ENCODE results near the gene SPINK4. TPM values are rescaled to one million over a fixed set of nuclear protein-coding genes. Genes with fewer than 3 reads are reported as not detected.

Gene SPINK4
- total RNA-seq, 1 donor from 2014 or later = not detected

- no peak for DNase-seq (ENCODE audit: low read depth in 2 of 2)
Observed at GRCh38 chr9:33229359-33230114, 10.4 kb upstream of the SPINK4 start.

GRCh38 chr9:33230756-33231622, 9.0 kb upstream of the SPINK4 start:
- no peak for DNase-seq (ENCODE audit: low read depth in 2 of 2)

- no peak for DNase-seq (ENCODE audit: low read depth in 2 of 2)
Observed at GRCh38 chr9:33231623-33231942, 8.4 kb upstream of the SPINK4 start.

GRCh38 chr9:33232815-33233214, 7.2 kb upstream of the SPINK4 start:
- DNase-seq (ENCODE audit: low read depth in 2 of 2) = no peak

DNA sequence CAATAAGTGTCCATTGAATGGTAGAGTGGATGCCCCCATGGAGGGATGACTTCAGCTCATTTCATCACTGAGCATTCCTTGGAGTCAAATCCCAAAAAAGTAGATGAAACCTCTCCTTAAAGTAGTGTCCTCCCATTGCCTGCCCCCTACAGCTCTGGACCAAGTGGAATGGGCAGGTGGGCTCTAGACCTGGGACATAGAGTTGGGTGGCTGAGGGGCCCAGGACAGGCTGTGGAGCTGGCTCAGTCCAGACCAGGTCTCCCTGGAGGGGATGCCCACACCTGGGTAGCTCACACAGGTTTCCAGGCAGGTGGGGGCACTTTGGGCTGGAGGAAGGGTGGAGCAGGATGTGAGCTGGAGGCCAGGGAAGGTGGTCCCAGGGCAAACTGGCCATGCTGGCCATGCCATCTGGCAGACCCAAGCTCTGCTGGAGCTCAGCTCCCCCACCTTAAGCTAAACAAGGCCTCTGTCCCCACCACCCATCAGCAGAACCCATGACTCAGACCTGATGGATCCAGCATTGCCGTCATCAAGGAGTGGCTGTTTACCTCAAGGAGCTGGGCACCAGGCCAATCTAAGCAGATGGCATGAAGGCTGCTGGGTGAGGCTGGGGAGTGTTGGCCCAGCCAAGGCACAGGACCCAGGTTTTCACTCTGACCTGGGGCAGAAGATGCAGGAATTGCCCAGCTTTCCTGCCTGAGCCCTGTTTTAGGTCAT, 6.2 kb upstream of the SPINK4 start:
- peak in 1 of 2 donors; percentile 65 for DNase-seq (ENCODE audit: low read depth in 2 of 2)

DNA sequence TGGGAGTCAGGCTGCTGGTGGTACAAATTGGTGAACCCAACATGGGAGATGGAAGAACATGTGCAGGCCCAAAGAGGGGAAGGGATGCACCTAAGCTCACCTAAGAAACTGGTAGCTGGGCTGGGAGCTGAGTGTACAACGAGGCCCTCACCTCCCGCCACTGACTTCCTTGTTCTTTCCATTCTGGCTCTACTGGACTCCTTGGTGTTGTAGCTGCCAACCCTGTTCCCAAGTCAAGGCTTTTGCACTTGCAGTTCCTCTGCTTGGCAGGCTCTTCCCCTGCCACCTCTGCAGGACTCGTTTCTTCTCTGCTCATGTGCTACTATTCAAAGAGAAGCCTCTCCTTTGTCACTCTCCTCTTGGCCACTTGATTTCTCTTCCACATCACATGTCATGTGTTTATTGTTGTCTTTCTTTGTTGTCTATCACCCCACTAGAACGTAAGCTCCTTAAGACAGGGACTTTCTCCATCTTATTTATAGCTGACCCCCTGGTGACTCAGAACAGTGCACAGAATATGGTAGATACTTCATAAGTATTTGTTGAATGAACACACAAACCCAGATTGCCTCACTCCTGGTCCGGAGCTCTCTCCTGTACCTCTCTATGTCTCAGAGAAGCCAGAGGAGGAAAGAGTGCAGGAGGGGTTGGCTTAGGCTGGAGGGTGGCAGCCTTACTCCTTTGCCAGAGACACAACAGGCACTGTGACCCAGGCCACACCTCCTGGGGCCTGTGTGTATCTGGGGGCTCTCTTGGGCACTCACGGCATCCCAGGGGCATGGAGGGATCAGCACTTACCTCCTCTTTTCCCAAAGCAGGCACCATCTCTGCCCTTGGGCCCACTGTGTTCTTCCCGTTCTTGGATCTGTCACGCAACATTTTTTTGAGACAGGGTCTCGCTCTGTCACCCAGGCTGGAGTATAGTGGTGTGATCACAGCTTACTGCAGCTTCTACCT, 5.2 kb upstream of the SPINK4 start:
- no peak for DNase-seq (ENCODE audit: low read depth in 2 of 2)

GRCh38 chr9:33236571-33236970, 3.4 kb upstream of the SPINK4 start:
- DNase-seq (ENCODE audit: low read depth in 2 of 2) = no peak

DNA sequence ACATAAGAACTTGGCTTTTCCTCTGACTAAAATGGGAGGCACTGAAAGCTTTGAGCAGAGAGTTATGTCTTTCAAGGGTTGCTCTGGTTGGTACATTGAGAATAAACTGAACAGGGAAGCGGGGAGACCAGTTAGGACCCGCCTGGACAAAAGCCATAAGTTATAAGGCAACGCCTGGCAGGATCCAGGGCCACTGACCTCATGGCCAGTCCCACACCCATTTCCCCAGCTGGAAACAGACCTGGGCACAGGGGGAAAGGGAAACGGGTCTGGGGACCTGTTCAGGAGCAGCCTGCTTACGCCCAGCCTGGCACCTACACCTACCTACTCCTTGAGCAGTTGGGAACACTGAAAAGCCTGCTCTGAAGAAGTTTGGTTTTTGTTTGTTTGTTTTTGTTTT, 1.3 kb downstream of the SPINK4 start:
- no peak for DNase-seq (ENCODE audit: low read depth in 2 of 2)

DNA sequence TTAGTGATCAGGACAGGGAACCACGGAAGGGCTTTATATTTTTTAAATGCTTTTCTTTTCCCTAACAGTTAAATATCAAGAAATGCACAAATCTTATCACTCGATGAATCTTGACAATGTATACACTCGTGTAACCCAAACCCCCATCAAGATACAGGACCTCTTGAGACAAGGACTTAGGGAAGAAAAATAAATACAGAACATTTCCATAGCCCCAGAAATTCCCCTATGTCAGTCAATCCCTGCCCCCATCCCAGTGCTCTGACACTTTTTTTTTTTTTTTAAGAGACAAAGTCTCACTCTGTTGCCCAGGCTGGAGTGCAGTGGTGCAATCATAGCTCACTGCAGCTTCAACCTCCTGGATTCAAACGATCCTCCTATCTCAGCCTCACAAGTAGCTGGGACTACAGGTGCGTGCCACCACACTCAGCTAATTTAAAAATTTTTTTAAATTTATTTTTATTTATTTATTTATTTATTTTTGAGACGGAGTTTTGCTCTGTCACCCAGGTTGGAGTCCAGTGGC, 2.7 kb downstream of the SPINK4 start:
- DNase-seq (ENCODE audit: low read depth in 2 of 2) = no peak

DNA sequence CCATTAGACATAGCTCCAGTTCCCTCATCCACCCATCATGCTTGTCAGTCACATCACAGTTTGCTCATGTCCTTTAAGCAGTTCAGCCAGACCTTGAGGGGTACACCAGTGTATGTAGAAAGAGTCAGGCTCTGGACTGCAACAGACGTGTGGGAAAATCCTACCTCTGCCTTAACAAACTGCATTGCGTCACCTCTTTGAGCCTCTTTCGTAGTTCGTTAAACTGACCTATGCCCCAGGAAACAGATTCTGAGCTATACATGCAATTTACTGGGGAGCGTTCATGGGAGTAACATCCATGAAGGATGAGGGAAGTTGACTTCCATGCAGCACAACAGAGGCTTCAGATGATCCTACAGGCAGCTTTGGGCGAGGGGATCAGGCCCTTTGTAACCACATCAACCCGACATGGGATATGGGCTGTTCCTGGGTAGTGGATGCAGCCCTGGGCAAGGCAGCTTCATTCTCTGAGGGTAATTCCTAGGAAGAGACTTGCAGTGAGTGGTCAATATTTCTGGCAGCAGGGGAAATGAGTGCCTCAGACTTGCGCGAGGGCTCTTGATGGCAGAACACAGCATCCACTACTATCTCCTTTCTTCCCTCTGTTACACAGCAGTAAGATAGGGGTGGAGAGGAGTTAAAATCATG, 4.3 kb downstream of the SPINK4 start:
- no peak for DNase-seq (ENCODE audit: low read depth in 2 of 2)

DNA sequence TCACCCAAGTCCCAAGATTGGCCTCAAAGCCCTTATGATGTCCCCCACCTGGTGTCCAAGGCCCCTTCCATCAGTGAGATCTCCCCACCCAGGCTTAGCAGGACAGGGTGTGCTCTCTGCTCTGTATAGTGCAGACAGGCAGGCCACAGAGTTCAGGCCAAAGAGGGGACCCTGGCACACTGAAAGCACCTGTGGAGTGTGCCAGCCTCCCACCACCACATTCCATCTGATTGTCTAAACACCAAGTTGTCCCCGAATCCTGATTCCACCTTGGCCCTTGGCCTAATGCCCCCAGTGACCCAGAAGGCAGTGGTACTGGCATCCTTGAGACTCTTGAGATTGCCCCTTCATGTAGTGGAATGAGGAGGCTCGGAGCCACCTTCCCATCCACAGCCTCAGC, 5.4 kb downstream of the SPINK4 start:
- no peak for DNase-seq (ENCODE audit: low read depth in 2 of 2)

- DNase-seq (ENCODE audit: low read depth in 2 of 2) = no peak
Observed at GRCh38 chr9:33246269-33246860, 6.4 kb downstream of the SPINK4 start.

DNA sequence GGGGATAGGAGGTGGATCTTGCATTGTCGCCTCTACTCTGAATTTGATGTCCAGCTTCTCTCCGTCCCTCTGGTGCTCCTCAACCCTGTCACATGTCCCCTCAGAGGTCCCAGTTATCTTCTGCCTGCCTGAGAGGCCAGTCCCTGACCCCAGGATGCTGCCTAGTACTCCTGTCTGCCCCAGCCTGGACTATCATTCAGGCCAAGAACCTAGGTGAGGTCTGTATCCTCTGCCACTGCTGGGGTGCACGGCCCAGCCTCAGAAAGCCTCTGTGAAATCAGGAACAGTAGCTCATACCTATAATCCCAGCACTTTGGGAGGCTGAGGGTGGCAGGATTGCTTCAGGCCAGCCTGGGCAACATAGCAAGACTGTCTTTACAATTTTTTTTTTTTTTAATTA, 8.6 kb downstream of the SPINK4 start:
- no peak for DNase-seq (ENCODE audit: low read depth in 2 of 2)

GRCh38 chr9:33249087-33249658, 9.2 kb downstream of the SPINK4 start:
- no peak for DNase-seq (ENCODE audit: low read depth in 2 of 2)

GRCh38 chr9:33249983-33250382, 10.0 kb downstream of the SPINK4 start:
- DNase-seq (ENCODE audit: low read depth in 2 of 2) = no peak

- DNase-seq (ENCODE audit: low read depth in 2 of 2) = peak in 1 of 2 donors; percentile 11
Observed at GRCh38 chr9:33250458-33250995, 10.6 kb downstream of the SPINK4 start.

DNA sequence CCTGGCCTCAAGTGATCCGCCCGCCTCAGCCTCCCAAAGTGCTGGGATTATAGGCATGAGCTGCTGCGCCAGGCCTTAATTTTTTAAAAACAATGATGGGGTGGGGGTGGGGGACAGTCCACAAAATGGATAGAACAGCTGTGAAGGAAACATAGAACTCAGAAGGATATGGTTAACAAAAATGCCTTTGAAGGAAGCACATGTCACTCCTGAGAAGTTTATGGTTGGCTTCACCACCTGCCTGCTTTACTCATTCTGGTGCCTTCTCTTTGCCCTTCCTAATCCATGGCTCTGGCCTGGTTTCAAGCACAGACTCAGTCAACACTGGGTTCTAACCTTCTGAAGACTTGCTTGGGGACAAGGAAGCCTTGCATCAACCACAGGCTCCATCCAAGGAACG, 14.2 kb downstream of the SPINK4 start:
- DNase-seq (ENCODE audit: low read depth in 2 of 2) = no peak

DNA sequence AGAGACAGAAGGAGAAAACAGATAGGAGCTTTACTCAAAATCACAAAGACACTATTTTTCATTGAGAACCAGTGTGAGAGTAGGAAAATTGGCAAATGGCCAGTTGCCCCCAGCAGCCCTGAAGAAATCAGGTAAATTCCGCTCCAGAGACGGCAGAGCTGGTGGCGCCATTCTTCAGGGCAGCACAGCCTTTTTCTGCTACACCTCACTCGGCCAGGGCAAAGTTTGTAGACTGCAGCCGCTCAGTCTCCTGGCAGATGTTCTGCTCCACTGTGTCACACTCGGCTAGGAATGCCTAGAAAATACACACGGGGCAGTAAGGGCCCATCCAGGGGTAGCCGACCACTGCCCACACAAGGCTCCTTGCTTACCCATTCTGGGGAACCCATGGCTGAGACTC, 15.0 kb downstream of the SPINK4 start:
- DNase-seq (ENCODE audit: low read depth in 2 of 2) = no peak

GRCh38 chr9:33255471-33255870, 15.5 kb downstream of the SPINK4 start:
- no peak for DNase-seq (ENCODE audit: low read depth in 2 of 2)
